ENCODE data around the gene IFITM2.
"Not testable (repeated sequence)": the region's sequence is repeated elsewhere in the genome, so short reads cannot be mapped to it uniquely, and the experiment has no call there.

Gene IFITM2

GRCh38 chr11:307766-308708 lies at the start of gene IFITM2:
Gene IFITM2, plus strand, starts transcription at chr11:307816. Its CDS starts 377 bp downstream, at chr11:308193.
- DNase-seq = not testable (repeated sequence)

GRCh38 chr11:259413-259812 lies 48.2 kb upstream of the IFITM2 start:
- DNase-seq = no peak

GRCh38 chr11:261624-262023 lies 46.0 kb upstream of the IFITM2 start:
- DNase-seq = no peak

- no peak for DNase-seq
Measured at GRCh38 chr11:266676-267439, 40.8 kb upstream of the IFITM2 start.

- no peak for DNase-seq
Measured at GRCh38 chr11:267491-267994, 40.1 kb upstream of the IFITM2 start.

GRCh38 chr11:268716-269145 lies 38.9 kb upstream of the IFITM2 start:
- not testable (repeated sequence) for DNase-seq

DNA sequence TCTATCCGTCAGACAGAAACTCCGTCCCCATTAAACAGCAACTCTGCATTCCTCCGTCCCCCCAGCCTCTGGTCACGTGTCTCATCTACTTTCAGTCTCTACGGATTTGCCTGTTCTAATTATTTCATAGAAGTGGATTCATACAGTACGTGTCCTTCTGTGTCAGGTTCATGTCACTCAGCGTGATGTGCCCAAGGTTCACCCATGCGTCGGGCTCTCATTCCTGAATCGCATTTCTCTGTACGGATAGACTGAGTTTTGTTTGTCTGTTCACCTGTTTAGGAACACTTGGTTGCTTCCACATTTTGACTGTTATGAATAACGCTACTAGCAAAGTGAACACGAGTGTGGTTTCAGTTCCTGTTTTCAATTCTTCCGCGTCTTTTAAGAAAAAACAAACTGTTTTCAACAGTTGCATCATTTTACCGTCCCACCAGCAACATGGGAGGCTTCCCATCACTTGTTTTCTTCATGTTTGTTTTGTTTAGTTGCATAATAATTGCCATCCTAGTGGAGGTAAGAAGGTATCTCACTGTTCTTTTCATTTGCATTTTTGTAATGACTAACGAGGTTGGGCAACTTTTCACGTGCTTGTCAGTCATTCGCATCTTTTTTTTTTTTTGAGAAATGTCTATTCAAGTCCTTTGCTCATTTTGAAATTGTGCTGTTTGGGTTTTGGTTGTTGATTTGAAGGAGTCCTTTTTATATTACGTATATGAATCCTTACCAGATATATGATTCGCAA lies 38.3 kb upstream of the IFITM2 start:
- no peak for DNase-seq

DNA sequence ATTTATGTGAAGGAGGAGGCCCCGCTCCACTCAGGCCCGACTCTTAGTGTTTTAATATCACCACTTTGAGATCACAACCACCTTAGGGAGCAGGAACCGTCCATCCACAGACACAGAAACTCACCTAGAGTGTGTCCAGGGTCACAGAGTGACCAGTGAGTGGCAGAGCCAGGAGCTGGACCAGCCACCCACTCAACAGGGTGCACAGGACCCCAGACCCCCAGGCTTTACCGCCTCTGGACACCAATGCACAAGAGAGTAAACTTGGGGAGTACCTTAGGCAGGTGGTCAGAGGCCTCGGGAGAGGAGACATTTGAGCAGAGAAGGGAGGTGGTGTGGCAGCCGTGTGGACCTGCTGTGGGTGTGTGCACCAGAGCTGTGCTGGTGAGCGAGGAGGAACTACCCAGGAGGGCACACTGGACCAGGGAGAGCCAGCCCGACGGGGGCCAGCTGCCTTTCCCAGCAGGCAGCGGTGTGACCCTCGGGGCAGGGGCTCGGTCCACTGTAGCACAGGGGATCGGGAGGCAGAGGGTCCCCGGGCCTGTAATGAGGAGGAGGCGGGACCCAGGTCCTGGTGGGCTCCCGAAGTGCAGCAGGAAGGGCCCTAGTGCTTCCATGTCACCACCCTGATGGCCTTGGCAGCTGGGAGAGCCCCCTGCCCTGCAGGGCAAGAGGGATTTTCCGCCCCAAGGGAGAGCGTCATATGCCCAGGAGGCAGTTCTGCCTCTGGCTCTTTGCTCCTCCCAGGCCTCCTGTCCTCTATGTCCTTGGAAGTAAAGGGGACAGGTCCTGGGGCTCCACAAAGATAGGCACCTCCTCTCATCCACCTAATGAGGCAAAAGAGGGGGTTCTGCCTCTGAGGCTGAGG lies 36.9 kb upstream of the IFITM2 start:
- DNase-seq = no peak

- no peak for DNase-seq
Measured at GRCh38 chr11:271319-271715, 36.3 kb upstream of the IFITM2 start.

DNA sequence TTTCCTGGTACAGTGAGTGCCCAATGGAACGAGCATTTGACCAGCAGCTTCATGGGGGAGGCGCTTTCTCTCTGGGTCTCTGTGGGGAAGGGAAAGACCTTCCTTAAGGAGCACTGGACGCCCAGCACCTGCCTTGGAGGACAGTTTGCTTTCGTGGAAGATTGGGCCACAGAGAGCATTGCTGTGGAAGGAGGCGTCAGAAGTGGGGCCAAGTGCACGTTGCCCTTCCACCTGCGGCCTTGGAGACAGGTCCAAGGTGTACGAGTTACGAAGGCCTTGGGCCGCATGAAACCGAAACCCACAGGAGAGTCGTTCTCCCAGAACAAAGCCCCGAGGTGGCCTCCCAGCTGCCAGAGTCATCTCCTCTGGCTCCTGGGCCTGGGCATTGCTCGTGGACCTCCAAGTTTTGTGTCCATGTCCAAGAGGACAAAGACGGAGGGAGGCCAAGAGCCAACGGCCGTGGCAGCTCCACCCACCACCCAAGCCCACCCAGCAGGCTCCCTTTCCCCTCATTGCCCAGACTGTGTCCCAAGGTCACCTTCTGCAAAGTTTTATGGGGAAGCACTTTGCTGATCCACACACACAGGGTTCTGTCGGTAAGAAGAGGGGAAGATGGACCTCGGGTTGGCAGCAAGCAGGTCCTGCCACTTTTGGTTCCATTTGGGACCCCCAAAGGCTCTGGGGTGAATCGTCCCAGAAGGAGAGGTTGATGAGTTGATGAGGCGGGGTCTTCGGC lies 35.3 kb upstream of the IFITM2 start:
- DNase-seq = no peak

DNA sequence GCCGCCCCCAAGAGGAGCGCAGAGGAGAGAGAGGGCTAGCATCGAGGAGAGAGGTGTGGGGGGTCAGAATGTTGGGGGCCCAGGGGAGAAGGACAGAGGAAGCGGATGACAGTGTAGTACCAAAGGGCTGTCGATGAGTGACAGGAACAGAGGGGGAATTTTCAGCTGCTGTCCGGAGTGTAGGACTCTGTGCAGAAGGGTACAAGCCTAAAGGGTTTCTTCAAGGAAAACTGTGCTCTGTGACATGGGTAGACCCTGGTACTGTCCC lies 34.8 kb upstream of the IFITM2 start:
- DNase-seq = no peak

DNA sequence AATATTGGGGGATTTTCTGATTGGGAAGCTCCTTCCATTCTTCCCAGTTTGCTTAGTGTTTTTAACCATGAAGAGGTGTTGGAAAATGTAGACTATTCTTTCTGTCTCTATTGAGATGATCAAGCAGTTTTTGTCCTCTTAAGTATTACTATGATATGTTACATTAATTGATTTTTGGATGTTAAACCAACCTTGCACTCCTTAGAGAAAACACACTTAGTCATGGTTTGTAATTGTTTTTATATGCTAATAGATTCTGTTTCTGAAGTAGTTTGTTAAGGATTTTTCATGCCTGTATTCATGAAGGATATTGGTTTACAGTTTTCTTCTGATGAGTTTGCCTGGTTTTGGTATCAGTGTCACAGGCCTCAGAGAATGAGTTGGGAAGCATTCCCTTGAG lies 31.4 kb upstream of the IFITM2 start:
- DNase-seq = no peak

DNA sequence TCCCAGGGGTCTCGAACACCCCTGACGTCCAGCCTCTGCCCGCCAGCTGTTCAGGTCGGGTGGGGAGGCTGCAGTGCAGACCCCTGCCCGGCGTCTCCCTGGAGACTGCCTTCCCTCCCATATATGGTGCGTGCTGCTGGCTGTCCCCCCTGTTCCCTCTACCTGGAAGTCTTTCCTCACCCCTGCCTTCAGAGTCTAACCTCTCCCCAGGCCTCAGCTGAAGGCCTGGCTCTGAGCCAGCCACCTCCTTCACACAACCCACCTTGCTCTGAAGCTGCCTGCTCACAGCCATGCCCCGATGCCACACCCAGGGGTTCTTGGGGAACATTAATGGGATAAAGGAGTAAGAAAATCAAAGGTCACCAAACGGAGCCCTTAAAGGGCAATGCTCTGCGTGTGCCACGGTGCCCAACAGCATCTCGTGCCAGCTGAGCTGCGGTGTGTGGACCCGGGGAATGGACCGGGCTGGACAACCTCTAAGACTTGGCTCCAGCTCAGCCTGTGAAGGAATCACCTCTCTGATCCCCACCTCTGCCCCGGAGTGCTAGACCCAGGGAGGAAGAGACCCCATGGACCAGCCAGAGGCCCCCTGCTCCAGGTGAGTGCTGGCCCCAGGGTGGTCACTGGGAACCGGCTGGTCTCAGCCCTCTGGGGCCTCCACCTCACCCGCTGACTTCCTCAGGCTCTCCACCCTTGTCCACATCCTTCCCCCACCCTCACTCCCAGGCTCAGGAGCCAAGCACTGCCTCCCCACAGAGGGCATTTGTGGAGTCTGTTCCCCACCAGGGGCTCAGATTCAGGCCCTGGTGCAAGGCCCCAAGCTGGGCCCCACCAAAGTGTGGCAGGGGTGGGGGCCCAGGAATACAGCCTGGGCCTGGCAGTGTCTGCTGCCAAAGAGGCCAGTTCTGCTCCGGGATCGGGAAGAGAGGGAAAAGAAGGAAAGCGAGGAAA lies 29.3 kb upstream of the IFITM2 start, which contains the start of gene NLRP6:
NLRP6 (plus strand) TSS at position 407 of the 951 bp plus-strand sequence; CDS start at position 570, 163 bp downstream.
- no peak for DNase-seq

GRCh38 chr11:279040-279965 lies 28.3 kb upstream of the IFITM2 start:
- DNase-seq = no peak

DNA sequence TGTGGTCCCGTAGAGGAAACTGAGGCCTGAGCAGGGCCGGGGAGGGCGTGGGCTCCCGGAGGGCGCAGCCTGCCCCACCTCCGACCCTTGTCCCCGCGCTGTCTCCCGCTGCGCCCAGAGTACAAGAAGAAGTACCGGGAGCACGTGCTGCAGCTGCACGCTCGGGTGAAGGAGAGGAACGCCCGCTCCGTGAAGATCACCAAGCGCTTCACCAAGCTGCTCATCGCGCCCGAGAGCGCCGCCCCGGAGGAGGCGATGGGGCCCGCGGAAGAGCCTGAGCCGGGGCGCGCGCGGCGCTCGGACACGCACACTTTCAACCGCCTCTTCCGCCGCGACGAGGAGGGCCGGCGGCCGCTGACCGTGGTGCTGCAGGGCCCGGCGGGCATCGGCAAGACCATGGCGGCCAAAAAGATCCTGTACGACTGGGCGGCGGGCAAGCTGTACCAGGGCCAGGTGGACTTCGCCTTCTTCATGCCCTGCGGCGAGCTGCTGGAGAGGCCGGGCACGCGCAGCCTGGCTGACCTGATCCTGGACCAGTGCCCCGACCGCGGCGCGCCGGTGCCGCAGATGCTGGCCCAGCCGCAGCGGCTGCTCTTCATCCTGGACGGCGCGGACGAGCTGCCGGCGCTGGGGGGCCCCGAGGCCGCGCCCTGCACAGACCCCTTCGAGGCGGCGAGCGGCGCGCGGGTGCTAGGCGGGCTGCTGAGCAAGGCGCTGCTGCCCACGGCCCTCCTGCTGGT lies 27.5 kb upstream of the IFITM2 start:
- DNase-seq = no peak

GRCh38 chr11:280706-281485 lies 26.7 kb upstream of the IFITM2 start:
- DNase-seq = no peak

DNA sequence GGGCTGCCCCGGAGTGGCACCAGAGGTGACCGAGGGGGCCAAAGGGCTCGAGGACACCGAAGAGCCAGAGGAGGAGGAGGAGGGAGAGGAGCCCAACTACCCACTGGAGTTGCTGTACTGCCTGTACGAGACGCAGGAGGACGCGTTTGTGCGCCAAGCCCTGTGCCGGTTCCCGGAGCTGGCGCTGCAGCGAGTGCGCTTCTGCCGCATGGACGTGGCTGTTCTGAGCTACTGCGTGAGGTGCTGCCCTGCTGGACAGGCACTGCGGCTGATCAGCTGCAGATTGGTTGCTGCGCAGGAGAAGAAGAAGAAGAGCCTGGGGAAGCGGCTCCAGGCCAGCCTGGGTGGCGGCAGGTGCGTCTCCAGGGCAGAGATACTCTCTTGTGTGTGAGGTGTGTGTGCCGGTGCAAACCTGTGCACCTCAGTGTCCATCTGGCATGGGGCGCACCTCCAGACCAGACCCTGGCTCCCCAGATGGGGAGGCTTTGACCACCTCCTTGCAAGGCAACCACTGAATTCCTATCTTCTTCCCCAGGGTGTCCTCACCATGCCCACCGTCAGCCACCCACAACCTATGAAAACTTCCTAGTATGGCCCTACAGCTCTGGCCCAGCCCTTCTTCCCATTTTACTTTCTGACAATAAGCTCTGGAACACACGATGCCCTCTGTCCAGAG lies 26.0 kb upstream of the IFITM2 start:
- DNase-seq = no peak
